IMR-90 (cell line): ENCODE measurements around the gene BLOC1S5. TPM values are rescaled to one million over a fixed set of nuclear protein-coding genes. Genes with fewer than 3 reads are reported as not detected.
A peak's percentile ranks its signal among the peaks of the same experiment; 100 is the strongest.

ENCODE experiments used
- ATAC-seq: fragments of 200-7000 bp; cut with Tn5 transposase; 2 replicates; pipeline ENCODE4 v1.9.1; 2020; ENCODE audit warnings: low read depth, mild to moderate bottlenecking, moderate library complexity
- BruUV-seq: library from RNA; stranded (reverse); fragments of 400-500 nt; replicated peaks from 2 replicates; lab custom pipeline; 2021; lab: Mats Ljungman, UMichigan
- CTCF ChIA-PET: fragments of 300-600 bp; formaldehyde crosslinking; extraction: SDS; loops from one replicate; lab custom pipeline; 2021; ENCODE audit warnings: antibody characterized with exemption; lab: Yijun Ruan, JAX
- POLR2A ChIA-PET: fragments of 300-600 bp; sonication (Branson Sonifier 250); formaldehyde crosslinking; loops from one replicate; lab custom pipeline; 2022; ENCODE audit warnings: antibody characterized with exemption; ENCODE audit not compliant: unreplicated experiment; lab: Charles Lee
- DNase-seq: peaks from one replicate; pipeline ENCODE4 v3.0.0; 2013
- H2AFZ ChIP-seq: replicated peaks from 2 replicates; pipeline ENCODE3; 2013; ENCODE audit warnings: low read length, mild to moderate bottlenecking; ENCODE audit not compliant: poor library complexity
- H2AK5ac ChIP-seq: 2 replicates; pipeline ENCODE4 v1.6.1; 2013; ENCODE audit warnings: low read depth, low read length, inconsistent platforms
- H2AK9ac ChIP-seq: replicated peaks from 2 replicates; pipeline ENCODE3; 2013; ENCODE audit warnings: mild to moderate bottlenecking, low read depth, low read length, moderate library complexity; ENCODE audit not compliant: poor library complexity
- H2BK120ac ChIP-seq: 2 replicates; pipeline ENCODE4 v1.6.1; 2013; ENCODE audit warnings: low read depth, low read length, inconsistent platforms
- H2BK15ac ChIP-seq: 3 replicates; pipeline ENCODE4 v1.6.1; 2013; ENCODE audit warnings: low read depth, low read length, inconsistent platforms
- H2BK20ac ChIP-seq: 2 replicates; pipeline ENCODE4 v1.6.1; 2013; ENCODE audit warnings: low read depth, mild to moderate bottlenecking, inconsistent platforms, low read length, moderate library complexity
- H2BK5ac ChIP-seq: 2 replicates; pipeline ENCODE4 v1.6.1; 2013; ENCODE audit warnings: mild to moderate bottlenecking, low read depth, low read length, inconsistent platforms; ENCODE audit not compliant: poor library complexity, severe bottlenecking
- H3K14ac ChIP-seq: replicated peaks from 2 replicates; pipeline ENCODE4 v1.6.1; 2013; ENCODE audit warnings: low read depth, low read length, inconsistent platforms
- H3K18ac ChIP-seq: 2 replicates; pipeline ENCODE4 v1.6.1; 2013; ENCODE audit warnings: low read depth, low read length, control low read depth
- H3K23ac ChIP-seq: 2 replicates; pipeline ENCODE4 v1.6.1; 2013; ENCODE audit warnings: low read depth, low read length, inconsistent platforms
- H3K27ac ChIP-seq: 2 replicates; pipeline ENCODE4 v1.5.1; 2013; ENCODE audit warnings: mild to moderate bottlenecking, control low read depth, low read length; ENCODE audit not compliant: insufficient read depth
- H3K27me3 ChIP-seq: 2 replicates; pipeline ENCODE4 v1.6.1; 2013; ENCODE audit warnings: low read length; ENCODE audit not compliant: control insufficient read depth, insufficient read depth
- H3K36me3 ChIP-seq: 2 replicates; pipeline ENCODE4 v1.6.1; 2013; ENCODE audit warnings: low read length, mixed read lengths; ENCODE audit not compliant: control insufficient read depth, insufficient read depth
- H3K4ac ChIP-seq: 2 replicates; pipeline ENCODE4 v1.6.1; 2013; ENCODE audit warnings: low read depth, low read length, inconsistent platforms
- H3K4me1 ChIP-seq: 2 replicates; pipeline ENCODE4 v1.6.1; 2013; ENCODE audit warnings: low read length, mixed read lengths; ENCODE audit not compliant: control insufficient read depth, insufficient read depth
- H3K4me2 ChIP-seq: 2 replicates; pipeline ENCODE4 v1.6.1; 2013; ENCODE audit warnings: low read depth, mild to moderate bottlenecking, control low read depth, low read length, moderate library complexity
- H3K4me3 ChIP-seq: 2 replicates; pipeline ENCODE4 v1.5.1; 2013; ENCODE audit warnings: low read depth, mild to moderate bottlenecking, control low read depth, low read length, moderate library complexity; ENCODE audit not compliant: insufficient read depth
- H3K56ac ChIP-seq: 2 replicates; pipeline ENCODE4 v1.6.1; 2013; ENCODE audit warnings: low read length, inconsistent platforms; ENCODE audit not compliant: insufficient read depth; ENCODE audit errors: extremely low read depth
- H3K79me1 ChIP-seq, 2 experiments: 2 replicates each; pipeline ENCODE4 v1.6.1; 2013; ENCODE audit warnings: low read length in 2 of 2, inconsistent platforms in 1 of 2, low read depth in 1 of 2
- H3K9ac ChIP-seq: 2 replicates; pipeline ENCODE4 v1.6.1; 2013; ENCODE audit warnings: low read depth, low read length, control low read depth
- H3K9me1 ChIP-seq: 2 replicates; pipeline ENCODE4 v1.6.1; 2013; ENCODE audit warnings: low read length, inconsistent platforms; ENCODE audit not compliant: insufficient read depth
- H3K9me3 ChIP-seq: 2 replicates; pipeline ENCODE4 v1.6.1; 2013; ENCODE audit warnings: low read length; ENCODE audit not compliant: control insufficient read depth, insufficient read depth
- H4K20me1 ChIP-seq: 2 replicates; pipeline ENCODE4 v1.6.1; 2013; ENCODE audit warnings: low read length, inconsistent platforms; ENCODE audit not compliant: insufficient read depth
- H4K5ac ChIP-seq: 2 replicates; pipeline ENCODE4 v1.6.1; 2013; ENCODE audit warnings: mild to moderate bottlenecking, low read depth, low read length, control low read depth
- H4K8ac ChIP-seq, 2 experiments: 2 replicates each; pipeline ENCODE4 v1.6.1; 2013; ENCODE audit warnings: low read depth in 2 of 2, low read length in 2 of 2, control low read depth in 1 of 2, inconsistent platforms in 1 of 2
- H4K91ac ChIP-seq: 2 replicates; pipeline ENCODE4 v1.6.1; 2013; ENCODE audit warnings: low read depth, low read length, inconsistent platforms; ENCODE audit not compliant: insufficient read depth
- BHLHE40 ChIP-seq: fragments of 150-350 bp; IDR thresholded peaks from 2 replicates; pipeline ENCODE4 v1.6.1; 2016; ENCODE audit warnings: mild to moderate bottlenecking, low read depth, low read length
- CHD1 ChIP-seq: IDR thresholded peaks from 2 replicates; pipeline ENCODE4 v1.6.1; 2012; ENCODE audit warnings: low read depth, low read length, improper control_type of control experiment
- CTCF ChIP-seq: conservative IDR thresholded peaks from 2 replicates; pipeline ENCODE4 v1.5.1; 2012; ENCODE audit warnings: mild to moderate bottlenecking, low read depth, low read length, improper control_type of control experiment
- ELK1 ChIP-seq: fragments of 150-350 bp; IDR thresholded peaks from 2 replicates; pipeline ENCODE4 v1.6.1; 2016; ENCODE audit warnings: low read depth, mild to moderate bottlenecking, low read length, moderate library complexity, borderline replicate concordance
- FOS ChIP-seq: fragments of 150-350 bp; IDR thresholded peaks from 2 replicates; pipeline ENCODE4 v1.6.1; 2016; ENCODE audit warnings: low read depth, low read length
- MAFK ChIP-seq: IDR thresholded peaks from 2 replicates; pipeline ENCODE4 v1.6.1; 2012; ENCODE audit warnings: low read depth, low read length, improper control_type of control experiment
- MAZ ChIP-seq: IDR thresholded peaks from 2 replicates; pipeline ENCODE4 v1.6.1; 2012; ENCODE audit warnings: low read depth, mild to moderate bottlenecking, low read length, improper control_type of control experiment, moderate library complexity, borderline replicate concordance
- NFE2L2 ChIP-seq: fragments of 150-350 bp; IDR thresholded peaks from 2 replicates; pipeline ENCODE4 v1.6.1; 2016; ENCODE audit warnings: low read depth, mild to moderate bottlenecking, low read length
- POLR2A ChIP-seq: IDR thresholded peaks from 2 replicates; pipeline ENCODE4 v1.6.1; 2012; ENCODE audit warnings: mild to moderate bottlenecking, low read depth, low read length
- RAD21 ChIP-seq: IDR thresholded peaks from 2 replicates; pipeline ENCODE4 v1.6.1; 2012; ENCODE audit warnings: low read length, improper control_type of control experiment
- RCOR1 ChIP-seq: IDR thresholded peaks from 2 replicates; pipeline ENCODE4 v1.6.1; 2012; ENCODE audit warnings: mild to moderate bottlenecking, low read length, improper control_type of control experiment; ENCODE audit not compliant: insufficient replicate concordance
- RFX5 ChIP-seq: IDR thresholded peaks from 2 replicates; pipeline ENCODE4 v1.8.0; 2012; ENCODE audit warnings: low read depth, mild to moderate bottlenecking, low read length, moderate library complexity
- SMC3 ChIP-seq: fragments of 150-350 bp; IDR thresholded peaks from 2 replicates; pipeline ENCODE4 v1.6.1; 2016; ENCODE audit warnings: low read depth, mild to moderate bottlenecking, antibody characterized with exemption, low read length, moderate library complexity
- USF2 ChIP-seq: fragments of 150-350 bp; IDR thresholded peaks from 2 replicates; pipeline ENCODE4 v1.6.1; 2017; ENCODE audit warnings: mild to moderate bottlenecking, antibody characterized with exemption, low read length, low read depth
- WGBS, 2 experiments: methylation state at CpG; one replicate each; pipeline versions ENCODE4 v1.1.5 to v1.1.7; 2013; ENCODE audit warnings: missing lambda C conversion rate in 2 of 2; ENCODE audit not compliant: insufficient read length in 1 of 2; ENCODE audit errors: extremely low coverage in 2 of 2; 5-methylcytosine and 5-hydroxymethylcytosine counted together
- dilution Hi-C: fragments of 300-500 bp; cut with HindIII; formaldehyde crosslinking; loops from one replicate; pipeline ENCODE4 v1.14.3; 2018; ENCODE audit warnings: low sequenced_read_pairs; ENCODE audit not compliant: unreplicated experiment
- in situ Hi-C: fragments of 300-500 bp; cut with MboI; formaldehyde crosslinking; loops from 3 replicates; pipeline ENCODE4 v1.14.3; 2019; ENCODE audit warnings: low sequenced_read_pairs, inconsistent platforms, mixed read lengths
- intact Hi-C: fragments of 100-400 bp; cut with micrococcal nuclease; formaldehyde crosslinking; loops from 2 replicates; pipeline ENCODE4 v1.10.0; 2022
- polyA plus RNA-seq, 3 experiments: library from polyadenylated mRNA; depleted of rRNA; stranded (reverse); fragments of >200 nt; gene quantifications; 2 replicates each; pipeline ENCODE4 v1.2.3, GENCODE V29; 2012; ENCODE audit warnings: low replicate concordance in 1 of 3
- total RNA-seq: library from RNA; depleted of rRNA; stranded (reverse); fragments of >200 nt; gene quantifications from 2 replicates; pipeline ENCODE4 v1.2.3, GENCODE V29; 2012

Gene BLOC1S5
- total and polyA plus RNA-seq, 2 of the 4 experiments (the other 2 are of a cell fraction) = 4.8 to 17.2 TPM

GRCh38 chr6:8108759-8109539 lies 44.8 kb upstream of the BLOC1S5 start:
- ChIA-PET CTCF (interaction anchor here (0.5 to 0.7 kb wide), 2 partner anchors 17 to 110 kb away, joined by 3 to 4 read pairs; no protein-coding TSS in a partner anchor), POLR2A (no interaction called here)
- Histone ChIP-seq H3K4me1 (peaks cover 14% of the 10 kb centered on the region), H4K8ac (peak overlapping the region; percentile 29 to 87), H3K27ac (peak overlapping the region; percentile 87), H4K91ac (peak overlapping the region; percentile 89), H2BK5ac (peak overlapping the region; percentile 89), H3K56ac (peak overlapping the region; percentile 73; the same call in 1 of the 2 replicates), H3K27me3 (no peaks in the 10 kb centered on the region), H3K18ac (peak overlapping the region; percentile 78), H3K4me3 (no peak overlapping the region), H2AFZ (peak overlapping the region; percentile 60), H3K4ac (peak overlapping the region; percentile 94), H3K4me2 (peak overlapping the region; percentile 54), H2BK120ac (peak overlapping the region; percentile 95), H3K36me3 (no peaks in the 10 kb centered on the region), H4K20me1 (no peaks in the 10 kb centered on the region), H3K14ac (peak overlapping the region; percentile 66), H2AK9ac (peak overlapping the region; percentile 68), H4K5ac (peak overlapping the region; percentile 76), H3K79me1 (no peaks in the 10 kb centered on the region), H3K9me1 (0 out of 2 replicates have a peak, but pooled peaks cover 6% of the 10 kb centered on the region), H2BK15ac (peak overlapping the region; percentile 83; the same call in 2 of the 3 replicates), H3K9me3 (no peaks in the 10 kb centered on the region), H2BK20ac (peak overlapping the region; percentile 87), H3K23ac (peak overlapping the region; percentile 82), H2AK5ac (peak overlapping the region; percentile 98), H3K9ac (no peak overlapping the region)
- dilution Hi-C loops (no loop called here), intact Hi-C loops (no loop called here), in situ Hi-C loops (no loop called here)
- DNase-seq (no peak), ATAC-seq (no peak; the same call in 1 of the 2 replicates)
- BruUV-seq = no TSS peak
- 100% methylated on average over 1 of the region's 13 CpGs; no CpG with 5 or more reads in 1 of the 2 experiments for WGBS, 2 experiments
- no peak for TF ChIP-seq BHLHE40
- no peak for TF ChIP-seq ELK1
- TF ChIP-seq USF2 = no peak
- no peak for TF ChIP-seq MAZ
- TF ChIP-seq MAFK = no peak
- no peak for TF ChIP-seq CHD1
- no peak for TF ChIP-seq POLR2A
- TF ChIP-seq FOS = no peak
- no peak for TF ChIP-seq SMC3
- TF ChIP-seq RAD21 = no peak
- no peak for TF ChIP-seq CTCF
- no peak for TF ChIP-seq RFX5
- TF ChIP-seq NFE2L2 = no peak
- no peak for TF ChIP-seq RCOR1
